Karpas-422 (cell line): ENCODE data around the gene KATNBL1. TPM values are rescaled to one million over a fixed set of nuclear protein-coding genes. Genes with fewer than 3 reads are reported as not detected.
"Not testable (repeated sequence)": the region's sequence is repeated elsewhere in the genome, so short reads cannot be mapped to it uniquely, and the experiment has no call there.

Experiments used
- DNase-seq: peaks from one replicate; pipeline ENCODE4 v3.0.0-alpha.2; 2015
- H2AFZ ChIP-seq: fragments of 200-600 bp; sonication (generic); 2 replicates; pipeline ENCODE4 v1.6.1; 2014; ENCODE audit warnings: antibody characterized with exemption, low read length, mixed read lengths
- H3K27ac ChIP-seq: fragments of 200-600 bp; sonication (generic); 2 replicates; pipeline ENCODE4 v1.5.1; 2014; ENCODE audit warnings: mild to moderate bottlenecking, low read length, moderate library complexity
- H3K27me3 ChIP-seq: fragments of 200-600 bp; sonication (generic); 2 replicates; pipeline ENCODE4 v1.6.1; 2014; ENCODE audit warnings: low read length, mixed read lengths
- H3K36me3 ChIP-seq: fragments of 200-600 bp; sonication (generic); 2 replicates; pipeline ENCODE4 v1.6.1; 2014; ENCODE audit warnings: low read length, mixed read lengths; ENCODE audit not compliant: insufficient read depth
- H3K4me1 ChIP-seq: fragments of 200-600 bp; sonication (generic); 2 replicates; pipeline ENCODE4 v1.6.1; 2014; ENCODE audit warnings: mild to moderate bottlenecking, low read length, mixed read lengths
- H3K4me2 ChIP-seq: fragments of 200-600 bp; sonication (generic); 2 replicates; pipeline ENCODE4 v1.6.1; 2014; ENCODE audit warnings: low read length, low read depth, mild to moderate bottlenecking; ENCODE audit not compliant: poor library complexity, severe bottlenecking
- H3K4me3 ChIP-seq: fragments of 200-600 bp; sonication (generic); 2 replicates; pipeline ENCODE4 v1.5.1; 2014; ENCODE audit warnings: mild to moderate bottlenecking, antibody characterized with exemption, low read length, mixed read lengths
- H3K79me2 ChIP-seq: fragments of 200-600 bp; sonication (generic); 2 replicates; pipeline ENCODE4 v1.6.1; 2014; ENCODE audit warnings: mild to moderate bottlenecking, low read length, mixed read lengths
- H3K9ac ChIP-seq: fragments of 200-600 bp; sonication (generic); 2 replicates; pipeline ENCODE4 v1.6.0; 2014; ENCODE audit warnings: low read length
- H3K9me2 ChIP-seq: fragments of 200-600 bp; sonication (generic), shearing (Covaris generic); replicated peaks from 2 replicates; pipeline ENCODE4 v1.6.0; 2014; ENCODE audit warnings: mild to moderate bottlenecking, low read length, moderate library complexity; ENCODE audit not compliant: insufficient read depth
- H3K9me3 ChIP-seq: fragments of 300-700, 200-600 bp; sonication (generic); 2 replicates; pipeline ENCODE4 v1.6.1; 2014; ENCODE audit warnings: low read length, mixed read lengths
- H4K20me1 ChIP-seq: fragments of 200-600 bp; sonication (generic); 2 replicates; pipeline ENCODE4 v1.6.1; 2014; ENCODE audit warnings: mild to moderate bottlenecking, antibody characterized with exemption, low read length, low read depth; ENCODE audit not compliant: insufficient read depth
- total RNA-seq: library from RNA; depleted of rRNA; stranded (reverse); fragments of >200 nt; shearing (Covaris generic); gene quantifications from 2 replicates; pipeline ENCODE4 v1.2.3, GENCODE V29; 2014; ENCODE audit warnings: low replicate concordance

Gene KATNBL1
- total RNA-seq, 1 experiment from 2014 or later: 61.3 TPM

- H3K4me2 ChIP-seq: no peak overlapping the region
- H3K79me2 ChIP-seq: peaks cover 88% of the 10 kb centered on the region
- H3K4me1 ChIP-seq: no peaks in the 10 kb centered on the region
These were observed 27.0 kb downstream of the KATNBL1 start for GRCh38 chr15:34182942-34183341.

GRCh38 chr15:34179234-34179633, 30.7 kb downstream of the KATNBL1 start:
- Histone ChIP-seq H3K9me2 (no peaks in the 10 kb centered on the region), H3K4me2 (no peak overlapping the region), H3K79me2 (peaks cover 90% of the 10 kb centered on the region), H2AFZ (no peak overlapping the region), H3K9ac (no peak overlapping the region), H3K9me3 (peaks cover 4% of the 10 kb centered on the region; the same call in 1 of the 2 replicates), H3K27ac (no peak overlapping the region), H3K27me3 (no peaks in the 10 kb centered on the region), H3K4me1 (no peaks in the 10 kb centered on the region), H3K4me3 (no peak overlapping the region), H3K36me3 (0 out of 2 replicates have a peak, but pooled peaks cover 4% of the 10 kb centered on the region), H4K20me1 (no peaks in the 10 kb centered on the region)
- DNase-seq: no peak

More at GRCh38 chr15:34182942-34183341, 27.0 kb downstream of the KATNBL1 start:
- Histone ChIP-seq H3K36me3 (peaks cover 5% of the 10 kb centered on the region; the same call in 1 of the 2 replicates), H3K27ac (no peak overlapping the region), H3K27me3 (no peaks in the 10 kb centered on the region), H3K4me3 (no peak overlapping the region), H2AFZ (no peak overlapping the region), H3K9me2 (no peaks in the 10 kb centered on the region), H3K9ac (no peak overlapping the region), H4K20me1 (no peaks in the 10 kb centered on the region), H3K9me3 (no peaks in the 10 kb centered on the region)
- no peak for DNase-seq

- H3K27me3 ChIP-seq, DNase-seq, H3K27ac ChIP-seq, H3K9ac ChIP-seq, H2AFZ ChIP-seq, H4K20me1 ChIP-seq, H3K4me2 ChIP-seq, H3K9me2 ChIP-seq, H3K4me1 ChIP-seq, H3K4me3 ChIP-seq: not testable (repeated sequence)
- Histone ChIP-seq H3K79me2 (peaks cover 61% of the 10 kb centered on the region), H3K36me3 (peaks cover 17% of the 10 kb centered on the region), H3K9me3 (peaks cover 21% of the 10 kb centered on the region)
These were observed 43.8 kb downstream of the KATNBL1 start for GRCh38 chr15:34165987-34166573.

GRCh38 chr15:34161329-34161963, 48.5 kb downstream of the KATNBL1 start:
- Histone ChIP-seq H2AFZ (no peak overlapping the region), H3K36me3 (peaks cover 42% of the 10 kb centered on the region), H3K27ac (no peak overlapping the region), H3K4me3 (no peak overlapping the region), H3K9me2 (no peaks in the 10 kb centered on the region), H3K4me2 (no peak overlapping the region), H3K9me3 (peaks cover 27% of the 10 kb centered on the region), H3K4me1 (no peaks in the 10 kb centered on the region), H3K9ac (no peak overlapping the region), H4K20me1 (no peaks in the 10 kb centered on the region), H3K27me3 (no peaks in the 10 kb centered on the region), H3K79me2 (peaks cover 37% of the 10 kb centered on the region)
- peak; percentile 50 for DNase-seq

DNA sequence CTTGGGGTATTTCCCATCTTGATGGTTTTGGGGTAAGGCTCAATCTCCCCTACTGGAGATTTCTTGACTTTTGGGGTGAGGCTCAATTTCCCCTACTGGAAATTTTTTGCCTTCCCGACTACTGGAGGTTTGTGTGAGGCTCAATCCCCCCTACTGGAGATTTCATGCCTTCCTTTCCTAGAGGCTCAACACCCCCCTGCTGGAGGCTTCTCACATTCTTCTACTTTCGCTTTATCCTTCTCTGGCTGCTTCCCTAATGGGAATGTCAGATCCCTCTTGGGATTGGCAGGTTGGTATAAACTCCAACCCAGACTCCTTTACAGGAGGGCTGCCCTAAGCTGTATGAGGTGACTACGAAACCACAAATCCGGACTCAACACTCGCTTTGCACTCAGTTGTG, 49.2 kb downstream of the KATNBL1 start:
- Histone ChIP-seq H4K20me1 (no peaks in the 10 kb centered on the region), H3K4me1 (no peaks in the 10 kb centered on the region), H3K4me3 (no peak overlapping the region), H2AFZ (no peak overlapping the region), H3K9me2 (no peaks in the 10 kb centered on the region), H3K9ac (no peak overlapping the region), H3K27me3 (no peaks in the 10 kb centered on the region), H3K4me2 (no peak overlapping the region), H3K79me2 (peaks cover 30% of the 10 kb centered on the region), H3K9me3 (peaks cover 34% of the 10 kb centered on the region), H3K36me3 (peaks cover 49% of the 10 kb centered on the region), H3K27ac (no peak overlapping the region)
- no peak for DNase-seq

DNA sequence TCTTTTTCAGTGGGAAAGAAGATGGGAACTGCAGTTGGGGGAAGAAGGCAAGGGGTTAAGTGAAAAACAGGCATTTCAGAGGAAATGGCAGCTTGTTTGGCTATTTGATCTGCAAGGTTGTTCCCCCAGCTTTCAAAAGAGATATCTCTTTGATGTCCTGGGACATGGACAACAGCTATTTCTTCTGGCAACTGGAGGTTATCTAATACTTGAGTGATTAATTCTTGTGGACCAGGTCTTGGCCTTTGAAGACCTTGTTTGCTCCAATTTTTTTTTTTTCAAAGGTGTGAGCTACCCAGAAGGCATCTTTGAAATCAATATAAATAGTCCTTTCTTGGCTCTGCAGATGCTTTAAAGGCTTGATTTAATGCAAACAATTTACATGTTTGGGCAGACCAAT, 51.5 kb downstream of the KATNBL1 start:
- Histone ChIP-seq H3K36me3 (peaks cover 68% of the 10 kb centered on the region), H3K27ac (no peak overlapping the region)
- DNase-seq: no peak

GRCh38 chr15:34155859-34156258, 54.0 kb downstream of the KATNBL1 start:
- H3K27me3 ChIP-seq: no peaks in the 10 kb centered on the region
- peaks cover 58% of the 10 kb centered on the region for H3K36me3 ChIP-seq
- H3K4me1 ChIP-seq: no peaks in the 10 kb centered on the region
- peaks cover 29% of the 10 kb centered on the region for H3K9me3 ChIP-seq
- no peak overlapping the region for H3K4me2 ChIP-seq
- H4K20me1 ChIP-seq: no peaks in the 10 kb centered on the region
- no peaks in the 10 kb centered on the region for H3K9me2 ChIP-seq
- no peak overlapping the region for H3K9ac ChIP-seq
- H3K27ac ChIP-seq: no peak overlapping the region
- no peak for DNase-seq
- no peak overlapping the region for H2AFZ ChIP-seq
- H3K4me3 ChIP-seq: no peak overlapping the region
- peaks cover 6% of the 10 kb centered on the region for H3K79me2 ChIP-seq

More for the DNA sequence above, 51.5 kb downstream of the KATNBL1 start:
- Histone ChIP-seq H3K27me3 (no peaks in the 10 kb centered on the region), H3K9me3 (peaks cover 48% of the 10 kb centered on the region), H3K4me2 (no peak overlapping the region), H2AFZ (no peak overlapping the region), H3K4me3 (no peak overlapping the region), H3K79me2 (peaks cover 14% of the 10 kb centered on the region), H3K9ac (no peak overlapping the region), H3K9me2 (no peaks in the 10 kb centered on the region), H4K20me1 (no peaks in the 10 kb centered on the region), H3K4me1 (no peaks in the 10 kb centered on the region)

DNA sequence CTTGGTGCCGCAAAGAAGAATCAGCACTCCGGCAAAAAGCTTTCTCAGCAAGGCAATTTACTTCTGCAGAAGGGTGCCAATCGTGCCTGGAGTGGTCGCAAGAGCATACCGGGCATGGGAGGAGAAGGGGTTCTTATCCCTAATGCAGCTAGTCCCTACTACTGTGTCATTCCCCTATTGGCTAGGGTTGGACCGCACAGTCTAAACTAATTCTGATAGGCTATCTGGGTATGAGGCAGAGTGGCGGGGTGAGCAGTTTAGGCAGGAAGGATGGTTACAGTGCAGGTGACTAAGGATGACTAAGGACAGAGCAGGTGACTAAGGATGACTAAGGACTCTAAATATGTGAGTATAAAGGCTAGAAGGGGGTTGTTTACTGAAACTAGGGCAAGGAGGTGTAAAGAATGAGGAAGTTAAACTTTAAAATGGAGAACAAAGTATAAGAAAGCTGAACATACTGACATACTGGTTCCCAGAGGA, 55.1 kb downstream of the KATNBL1 start:
- Histone ChIP-seq H3K9me3 (peaks cover 26% of the 10 kb centered on the region), H3K9ac (no peak overlapping the region), H3K4me2 (no peak overlapping the region), H4K20me1 (no peaks in the 10 kb centered on the region), H3K27me3 (no peaks in the 10 kb centered on the region), H3K79me2 (peaks cover 5% of the 10 kb centered on the region), H3K4me3 (no peak overlapping the region), H3K4me1 (no peaks in the 10 kb centered on the region), H3K9me2 (no peaks in the 10 kb centered on the region), H3K36me3 (peaks cover 56% of the 10 kb centered on the region), H3K27ac (no peak overlapping the region), H2AFZ (no peak overlapping the region)
- DNase-seq: no peak
